ENCODE measurements around the gene FAT1.

Gene FAT1

GRCh38 chr4:186557061-186557460 is 166.6 kb downstream of the FAT1 start:
- no peak for DNase-seq

GRCh38 chr4:186554914-186555827 is 168.5 kb downstream of the FAT1 start, which contains the start of gene MTNR1A:
Gene MTNR1A, minus strand, starts transcription at chr4:186555567. Its CDS starts 202 bp downstream, at chr4:186555365.
- no peak for DNase-seq

- no peak for DNase-seq
These were observed 169.1 kb downstream of the FAT1 start for GRCh38 chr4:186554539-186554913.

- no peak for DNase-seq
These were observed 169.9 kb downstream of the FAT1 start for GRCh38 chr4:186553717-186554116.

- no peak for DNase-seq
These were observed 171.8 kb downstream of the FAT1 start for GRCh38 chr4:186551849-186552248.

GRCh38 chr4:186545436-186545835 is 178.2 kb downstream of the FAT1 start:
- DNase-seq = no peak

- no peak for DNase-seq
These were observed 180.4 kb downstream of the FAT1 start for GRCh38 chr4:186543206-186543605.

GRCh38 chr4:186541801-186542200 is 181.9 kb downstream of the FAT1 start:
- DNase-seq = no peak

GRCh38 chr4:186537843-186538521 is 185.7 kb downstream of the FAT1 start:
- DNase-seq = no peak

Measured in NCI-H2227 treated with DMSO at 0.1 percent for 48 hours (cell line).